Endothelial cell of umbilical vein (primary cell): Measurements from ENCODE around the gene INKA2. TPM values are rescaled to one million over a fixed set of nuclear protein-coding genes. Genes with fewer than 3 reads are reported as not detected.

Experiments used
- BruUV-seq: library from RNA; stranded (reverse); fragments of 400-500 nt; replicated peaks from 2 replicates; lab custom pipeline; 2021; lab: Mats Ljungman, UMichigan
- CTCF ChIA-PET: fragments of 300-600, 350-600 bp; sonication (Branson Sonifier 250); formaldehyde crosslinking; loops from one replicate; lab custom pipeline; 2021; ENCODE audit warnings: antibody characterized with exemption, inconsistent platforms; lab: Charles Lee
- POLR2A ChIA-PET: fragments of 300-600, 350-600 bp; sonication (Branson Sonifier 250); formaldehyde crosslinking; loops from one replicate; lab custom pipeline; 2021; ENCODE audit warnings: antibody characterized with exemption, inconsistent platforms; lab: Charles Lee
- DNase-seq: peaks from one replicate; pipeline ENCODE4 v3.0.0-alpha.2; 2011; ENCODE audit warnings: low read depth, low spot score
- FAIRE-seq: peaks from 2 replicates; lab custom pipeline; 2011; peaks lifted over from hg19 to GRCh38; lab: Jason Lieb, UNC
- H2AFZ ChIP-seq: 2 replicates; pipeline ENCODE4 v1.6.0; 2012; ENCODE audit warnings: low read depth, low read length, control low read depth, inconsistent platforms
- H3K27ac ChIP-seq: 2 replicates; pipeline ENCODE4 v1.5.1; 2011; ENCODE audit warnings: low read depth, mild to moderate bottlenecking, control low read depth, low read length, moderate library complexity; ENCODE audit not compliant: insufficient read depth
- H3K27me3 ChIP-seq, 2 experiments: 2 replicates each; pipeline versions ENCODE4 v1.6.0 to v1.6.1; 2011; ENCODE audit warnings: low read length in 2 of 2, mixed read lengths in 1 of 2; ENCODE audit not compliant: control insufficient read depth in 2 of 2, insufficient read depth in 2 of 2
- H3K36me3 ChIP-seq, 2 experiments: 2 replicates in 1 of 2; 3 replicates in 1 of 2; pipeline ENCODE4 v1.5.1; 2011; ENCODE audit warnings: low read length in 2 of 2, mild to moderate bottlenecking in 1 of 2, moderate library complexity in 1 of 2; ENCODE audit not compliant: control insufficient read depth in 2 of 2, insufficient read depth in 2 of 2; ENCODE audit errors: extremely low read depth in 1 of 2
- H3K4me1 ChIP-seq: 3 replicates; pipeline ENCODE4 v1.5.1; 2011; ENCODE audit warnings: mild to moderate bottlenecking, low read length; ENCODE audit not compliant: control insufficient read depth, insufficient read depth; ENCODE audit errors: extremely low read depth
- H3K4me2 ChIP-seq: 2 replicates; pipeline ENCODE4 v1.6.1; 2011; ENCODE audit warnings: low read length, control low read depth, mixed read lengths; ENCODE audit not compliant: insufficient read depth
- H3K4me3 ChIP-seq, 3 experiments: fragments of 200-600 bp in 1 of 3; sonication (generic), shearing (Covaris generic) in 1 of 3; replicated peaks in 1 of 3; 2 replicates each; pipeline ENCODE4 v1.5.1; 2011 to 2016; ENCODE audit warnings: control low read depth in 3 of 3, low read length in 3 of 3, mild to moderate bottlenecking in 2 of 3, inconsistent platforms in 1 of 3, low read depth in 1 of 3, moderate library complexity in 1 of 3; ENCODE audit not compliant: insufficient read depth in 1 of 3
- H3K79me2 ChIP-seq: 2 replicates; pipeline ENCODE4 v1.6.0; 2012; ENCODE audit warnings: low read length, inconsistent platforms; ENCODE audit not compliant: control insufficient read depth, insufficient read depth
- H3K9ac ChIP-seq: replicated peaks from 2 replicates; pipeline ENCODE3; 2011; ENCODE audit warnings: low read length, control low read depth; ENCODE audit not compliant: insufficient read depth; ENCODE audit errors: extremely low read depth
- H3K9me1 ChIP-seq: replicated peaks from 3 replicates; pipeline ENCODE4 v1.6.0; 2011; ENCODE audit warnings: mild to moderate bottlenecking, low read length; ENCODE audit not compliant: control insufficient read depth, insufficient read depth; ENCODE audit errors: extremely low read depth
- H3K9me3 ChIP-seq: replicated peaks from 2 replicates; pipeline ENCODE4 v1.5.1; 2012; ENCODE audit warnings: low read length, inconsistent platforms; ENCODE audit not compliant: control insufficient read depth, insufficient read depth
- H4K20me1 ChIP-seq: replicated peaks from 2 replicates; pipeline ENCODE3; 2011; ENCODE audit warnings: mild to moderate bottlenecking, low read length; ENCODE audit not compliant: control insufficient read depth, insufficient read depth; ENCODE audit errors: extremely low read depth
- CTCF ChIP-seq, 2 donors: IDR thresholded peaks; 1 replicate in 1 of 2; 2 replicates in 1 of 2; pipeline ENCODE4 v1.5.1; 2011; ENCODE audit warnings: low read length in 2 of 2, mild to moderate bottlenecking in 2 of 2, moderate library complexity in 2 of 2, control low read depth in 1 of 2, inconsistent platforms in 1 of 2, low read depth in 1 of 2; ENCODE audit not compliant: insufficient read depth in 1 of 2; ENCODE audit errors: extremely low read depth in 1 of 2
- EZH2 ChIP-seq: IDR thresholded peaks from 2 replicates; pipeline ENCODE4 v1.6.1; 2012; ENCODE audit warnings: borderline replicate concordance, low read depth, mild to moderate bottlenecking, moderate library complexity, low read length, inconsistent platforms; ENCODE audit not compliant: severe bottlenecking
- FOS ChIP-seq: IDR thresholded peaks from 2 replicates; pipeline ENCODE4 v1.6.1; 2011; ENCODE audit warnings: mild to moderate bottlenecking, low read length, moderate library complexity, borderline replicate concordance; ENCODE audit not compliant: insufficient read depth
- GATA2 ChIP-seq: IDR thresholded peaks from 2 replicates; pipeline ENCODE4 v1.7.0; 2011; ENCODE audit warnings: low read depth, mild to moderate bottlenecking, moderate library complexity, mixed read lengths, low read length; ENCODE audit not compliant: insufficient read length, insufficient read depth
- JUN ChIP-seq: IDR thresholded peaks from 2 replicates; pipeline ENCODE4 v1.6.1; 2011; ENCODE audit warnings: borderline replicate concordance, low read depth; ENCODE audit not compliant: insufficient read length, insufficient read depth
- MAX ChIP-seq: IDR thresholded peaks from 2 replicates; pipeline ENCODE4 v1.6.1; 2011; ENCODE audit not compliant: insufficient read depth, insufficient read length
- MYC ChIP-seq: IDR thresholded peaks from one replicate; pipeline ENCODE4 v1.6.1; 2011; ENCODE audit warnings: mild to moderate bottlenecking, low read depth, low read length
- POLR2A ChIP-seq: IDR thresholded peaks from 2 replicates; pipeline ENCODE4 v1.6.1; 2012; ENCODE audit warnings: low read depth, mild to moderate bottlenecking, control low read depth, low read length
- POLR2AphosphoS5 ChIP-seq: IDR thresholded peaks from 2 replicates; pipeline ENCODE4 v1.6.1; 2012; ENCODE audit warnings: low read depth, mild to moderate bottlenecking, control low read depth, low read length, moderate library complexity; ENCODE audit not compliant: insufficient read depth
- dilution Hi-C: fragments of 300-500 bp; cut with MboI; formaldehyde crosslinking; loops from one replicate; pipeline ENCODE4 v1.15.0; 2019; ENCODE audit warnings: low sequenced_read_pairs; ENCODE audit not compliant: extremely low pct_ligation_motif_present
- intact Hi-C: fragments of 100-400 bp; cut with micrococcal nuclease; formaldehyde crosslinking; loops from one replicate; pipeline ENCODE4 v1.10.0; 2022
- polyA plus RNA-seq, 4 experiments: library from polyadenylated mRNA; depleted of rRNA in 3 of 4; stranded (reverse) in 3 of 4; unstranded in 1 of 4; fragments of >200 nt; gene quantifications; 2 replicates each; pipeline versions ENCODE4 v1.2.1 to v1.2.3, GENCODE V29; 2011 to 2012; ENCODE audit warnings: missing spikeins in 1 of 4
- total RNA-seq: library from RNA; stranded (reverse); gene quantifications from 2 replicates; pipeline ENCODE4 v1.2.3, GENCODE V29; 2021

INKA2 gene
- total and polyA plus RNA-seq, 2 donors (not counting 3 experiments of a cell fraction or from before 2014, with no cell fraction given), result 2.4 to 7.8 TPM

GRCh38 chr1:111696330-111696729, 42.9 kb downstream of the INKA2 start:
- Histone ChIP-seq H3K9me1 (no peaks in the 10 kb centered on the region), H3K4me2 (no peak overlapping the region), H3K9me3 (no peaks in the 10 kb centered on the region), H3K27me3 (no peaks in the 10 kb centered on the region), H3K36me3 (peaks cover 5% of the 10 kb centered on the region in 2 experiments), H4K20me1 (no peaks in the 10 kb centered on the region), H3K79me2 (no peaks in the 10 kb centered on the region), H2AFZ (no peak overlapping the region), H3K4me1 (no peaks in the 10 kb centered on the region), H3K9ac (no peak overlapping the region), H3K27ac (no peak overlapping the region), H3K4me3 (no peak overlapping the region)
- ChIA-PET POLR2A (no interaction called here), CTCF (interaction anchor here (1.2 kb wide), 1 partner anchor 18 kb away, joined by 4 read pairs; no protein-coding TSS in a partner anchor)
- FAIRE-seq (no peak), DNase-seq (no peak)
- dilution Hi-C loops, result no loop called here
- BruUV-seq, result no TSS peak
- intact Hi-C loops, result loop anchor here (5.0 kb wide), 1 partner anchor 74 kb away; no protein-coding TSS in a partner anchor
- TF ChIP-seq POLR2AphosphoS5, result no peak
- TF ChIP-seq MAX, result no peak
- no peak for TF ChIP-seq FOS
- no peak for TF ChIP-seq GATA2
- TF ChIP-seq EZH2, result no peak
- TF ChIP-seq MYC, result no peak
- no peak for TF ChIP-seq CTCF (IDR thresholded peaks at IDR 0.05; ENCODE audit: extremely low read depth in 1 of 2, insufficient read depth in 1 of 2, low read depth in 1 of 2, low read length in 2 of 2)
- TF ChIP-seq POLR2A, result no peak
- no peak for TF ChIP-seq JUN
